Lower leg skin (tissue), 3 donors: ENCODE measurements around the gene CALN1.

Experiments used
- POLR2A ChIP-seq, 2 donors: fragments of 450-650 bp; IDR thresholded peaks; one replicate each; pipeline ENCODE4 v1.6.1; 2016 to 2017; ENCODE audit warnings: antibody characterized with exemption in 2 of 2, mild to moderate bottlenecking in 1 of 2, moderate library complexity in 1 of 2
- TF ChIP-seq, protein P1 (sequence below), 3 donors: fragments of 450-650 bp; IDR thresholded peaks; one replicate each; pipeline ENCODE4 v1.5.1; 2016; ENCODE audit warnings: antibody characterized with exemption in 3 of 3, mild to moderate bottlenecking in 3 of 3, moderate library complexity in 2 of 3

DNA sequence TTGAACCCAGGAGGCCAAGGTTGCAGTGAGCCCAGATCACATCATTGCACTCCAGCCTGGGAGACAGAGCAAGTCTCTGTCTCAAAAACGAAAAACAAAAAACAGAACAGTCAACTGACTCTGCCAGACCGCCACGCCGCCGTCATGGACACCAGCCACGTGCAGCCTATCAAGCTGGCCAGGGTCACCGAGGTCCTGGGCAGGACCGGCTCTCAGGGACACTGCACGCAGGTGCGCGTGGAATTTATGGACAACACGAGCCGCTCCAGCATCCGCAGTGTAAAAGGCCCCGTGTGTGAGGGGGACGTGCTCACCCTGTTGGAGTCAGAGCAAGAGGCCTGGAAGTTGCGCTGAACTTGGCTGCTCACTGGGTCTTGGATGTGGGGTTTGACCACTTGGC lies 470.0 kb downstream of the CALN1 start:
- TF ChIP-seq POLR2A (IDR thresholded peaks at IDR 0.05) = no peak
- TF ChIP-seq, protein P1, sequence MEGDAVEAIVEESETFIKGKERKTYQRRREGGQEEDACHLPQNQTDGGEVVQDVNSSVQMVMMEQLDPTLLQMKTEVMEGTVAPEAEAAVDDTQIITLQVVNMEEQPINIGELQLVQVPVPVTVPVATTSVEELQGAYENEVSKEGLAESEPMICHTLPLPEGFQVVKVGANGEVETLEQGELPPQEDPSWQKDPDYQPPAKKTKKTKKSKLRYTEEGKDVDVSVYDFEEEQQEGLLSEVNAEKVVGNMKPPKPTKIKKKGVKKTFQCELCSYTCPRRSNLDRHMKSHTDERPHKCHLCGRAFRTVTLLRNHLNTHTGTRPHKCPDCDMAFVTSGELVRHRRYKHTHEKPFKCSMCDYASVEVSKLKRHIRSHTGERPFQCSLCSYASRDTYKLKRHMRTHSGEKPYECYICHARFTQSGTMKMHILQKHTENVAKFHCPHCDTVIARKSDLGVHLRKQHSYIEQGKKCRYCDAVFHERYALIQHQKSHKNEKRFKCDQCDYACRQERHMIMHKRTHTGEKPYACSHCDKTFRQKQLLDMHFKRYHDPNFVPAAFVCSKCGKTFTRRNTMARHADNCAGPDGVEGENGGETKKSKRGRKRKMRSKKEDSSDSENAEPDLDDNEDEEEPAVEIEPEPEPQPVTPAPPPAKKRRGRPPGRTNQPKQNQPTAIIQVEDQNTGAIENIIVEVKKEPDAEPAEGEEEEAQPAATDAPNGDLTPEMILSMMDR (IDR thresholded peaks at IDR 0.05) = no peak
